ENCODE measurements around the gene KYNU.

KYNU gene

GRCh38 chr2:142918624-142919023, 41.2 kb downstream of the KYNU start:
- Histone ChIP-seq H3K27ac (ENCODE audit: low read depth, low read length) (no peak overlapping the region), H3K4me2 (ENCODE audit: low read length) (no peak overlapping the region), H3K18ac (ENCODE audit: low read length) (no peak overlapping the region), H2AK5ac (ENCODE audit: low read length) (no peak overlapping the region), H2BK120ac (ENCODE audit: insufficient read depth, low read length, poor library complexity) (no peak overlapping the region), H4K8ac (ENCODE audit: low read depth, low read length) (no peak overlapping the region), H4K91ac (ENCODE audit: low read depth, low read length) (no peak overlapping the region), H3K14ac (ENCODE audit: low read length) (no peak overlapping the region), H3K23ac (ENCODE audit: low read length) (no peak overlapping the region), H3K4me3 (ENCODE audit: low read depth, low read length) (no peak overlapping the region), H3K36me3 (ENCODE audit: control insufficient read depth in 1 of 2, insufficient read depth in 2 of 2, low read length in 2 of 2) (no peaks in the 10 kb centered on the region), H3K79me1 (ENCODE audit: low read length) (no peaks in the 10 kb centered on the region), H3K4ac (ENCODE audit: low read depth, low read length) (no peak overlapping the region), H4K12ac (ENCODE audit: low read depth, low read length) (no peak overlapping the region), H3K27me3 (ENCODE audit: insufficient read depth, low read length) (no peaks in the 10 kb centered on the region), H3K9me3 (ENCODE audit: insufficient read depth, low read depth, low read length) (no peaks in the 10 kb centered on the region), H2BK5ac (ENCODE audit: low read depth, low read length, poor library complexity) (no peak overlapping the region), H3K9ac (ENCODE audit: low read length) (no peak overlapping the region), H2BK12ac (ENCODE audit: low read length) (no peak overlapping the region), H3K4me1 (ENCODE audit: control insufficient read depth in 1 of 2, insufficient read depth in 2 of 2, low read length in 2 of 2) (no peaks in the 10 kb centered on the region), H3K79me2 (ENCODE audit: control insufficient read depth, insufficient read depth, low read length, poor library complexity) (no peaks in the 10 kb centered on the region), H2AFZ (ENCODE audit: insufficient read depth, low read length, poor library complexity) (no peak overlapping the region)
- no peak for DNase-seq

GRCh38 chr2:142920571-142920970, 43.1 kb downstream of the KYNU start:
- H3K36me3 ChIP-seq (ENCODE audit: control insufficient read depth in 1 of 2, insufficient read depth in 2 of 2, low read length in 2 of 2): no peaks in the 10 kb centered on the region
- H4K12ac ChIP-seq (ENCODE audit: low read depth, low read length): no peak overlapping the region
- H3K27ac ChIP-seq (ENCODE audit: low read depth, low read length): no peak overlapping the region
- H2AK5ac ChIP-seq (ENCODE audit: low read length): no peak overlapping the region
- no peak overlapping the region for H3K4ac ChIP-seq (ENCODE audit: low read depth, low read length)
- DNase-seq: no peak
- H3K4me3 ChIP-seq (ENCODE audit: low read depth, low read length): no peak overlapping the region
- no peak overlapping the region for H3K9ac ChIP-seq (ENCODE audit: low read length)
- no peak overlapping the region for H2BK120ac ChIP-seq (ENCODE audit: insufficient read depth, low read length, poor library complexity)
- no peak overlapping the region for H2BK5ac ChIP-seq (ENCODE audit: low read depth, low read length, poor library complexity)
- no peak overlapping the region for H3K4me2 ChIP-seq (ENCODE audit: low read length)
- H3K79me1 ChIP-seq (ENCODE audit: low read length): no peaks in the 10 kb centered on the region
- no peaks in the 10 kb centered on the region for H3K79me2 ChIP-seq (ENCODE audit: control insufficient read depth, insufficient read depth, low read length, poor library complexity)
- no peak overlapping the region for H4K8ac ChIP-seq (ENCODE audit: low read depth, low read length)
- no peak overlapping the region for H3K18ac ChIP-seq (ENCODE audit: low read length)
- no peak overlapping the region for H2AFZ ChIP-seq (ENCODE audit: insufficient read depth, low read length, poor library complexity)
- no peak overlapping the region for H3K23ac ChIP-seq (ENCODE audit: low read length)
- H2BK12ac ChIP-seq (ENCODE audit: low read length): no peak overlapping the region
- H3K9me3 ChIP-seq (ENCODE audit: insufficient read depth, low read depth, low read length): no peaks in the 10 kb centered on the region
- no peaks in the 10 kb centered on the region for H3K27me3 ChIP-seq (ENCODE audit: insufficient read depth, low read length)
- no peak overlapping the region for H4K91ac ChIP-seq (ENCODE audit: low read depth, low read length)
- no peaks in the 10 kb centered on the region for H3K4me1 ChIP-seq (ENCODE audit: control insufficient read depth in 1 of 2, insufficient read depth in 2 of 2, low read length in 2 of 2)
- no peak overlapping the region for H3K14ac ChIP-seq (ENCODE audit: low read length)
- WGBS (ENCODE audit: extremely low coverage, insufficient coverage, insufficient read length): no CpG with 5 or more reads among the region's 3 CpGs

- Histone ChIP-seq H3K4ac (ENCODE audit: low read depth, low read length) (no peak overlapping the region), H3K9ac (ENCODE audit: low read length) (no peak overlapping the region), H3K27me3 (ENCODE audit: insufficient read depth, low read length) (no peaks in the 10 kb centered on the region), H2AK5ac (ENCODE audit: low read length) (no peak overlapping the region), H4K91ac (ENCODE audit: low read depth, low read length) (no peak overlapping the region), H3K4me2 (ENCODE audit: low read length) (no peak overlapping the region), H3K4me1 (ENCODE audit: control insufficient read depth in 1 of 2, insufficient read depth in 2 of 2, low read length in 2 of 2) (no peaks in the 10 kb centered on the region), H2BK12ac (ENCODE audit: low read length) (no peak overlapping the region), H3K79me2 (ENCODE audit: control insufficient read depth, insufficient read depth, low read length, poor library complexity) (no peaks in the 10 kb centered on the region), H3K18ac (ENCODE audit: low read length) (peak overlapping the region; percentile 53), H3K4me3 (ENCODE audit: low read depth, low read length) (no peak overlapping the region), H3K9me3 (ENCODE audit: insufficient read depth, low read depth, low read length) (no peaks in the 10 kb centered on the region), H3K27ac (ENCODE audit: low read depth, low read length) (no peak overlapping the region), H2AFZ (ENCODE audit: insufficient read depth, low read length, poor library complexity) (no peak overlapping the region), H3K79me1 (ENCODE audit: low read length) (no peaks in the 10 kb centered on the region), H4K8ac (ENCODE audit: low read depth, low read length) (no peak overlapping the region), H2BK120ac (ENCODE audit: insufficient read depth, low read length, poor library complexity) (no peak overlapping the region), H4K12ac (ENCODE audit: low read depth, low read length) (no peak overlapping the region), H2BK5ac (ENCODE audit: low read depth, low read length, poor library complexity) (no peak overlapping the region), H3K14ac (ENCODE audit: low read length) (no peak overlapping the region), H3K23ac (ENCODE audit: low read length) (no peak overlapping the region), H3K36me3 (ENCODE audit: control insufficient read depth in 1 of 2, insufficient read depth in 2 of 2, low read length in 2 of 2) (no peaks in the 10 kb centered on the region)
- no CpG with 5 or more reads among the region's 4 CpGs for WGBS (ENCODE audit: extremely low coverage, insufficient coverage, insufficient read length)
- no peak for DNase-seq
Observed at GRCh38 chr2:142926445-142926844, 49.0 kb downstream of the KYNU start.

GRCh38 chr2:142930835-142931398, 53.5 kb downstream of the KYNU start:
- H3K4me1 ChIP-seq (ENCODE audit: control insufficient read depth in 1 of 2, insufficient read depth in 2 of 2, low read length in 2 of 2): no peaks in the 10 kb centered on the region
- H4K8ac ChIP-seq (ENCODE audit: low read depth, low read length): no peak overlapping the region
- H4K12ac ChIP-seq (ENCODE audit: low read depth, low read length): no peak overlapping the region
- no peak overlapping the region for H3K9ac ChIP-seq (ENCODE audit: low read length)
- H3K79me2 ChIP-seq (ENCODE audit: control insufficient read depth, insufficient read depth, low read length, poor library complexity): no peaks in the 10 kb centered on the region
- no peak overlapping the region for H2BK5ac ChIP-seq (ENCODE audit: low read depth, low read length, poor library complexity)
- H3K27ac ChIP-seq (ENCODE audit: low read depth, low read length): no peak overlapping the region
- H4K91ac ChIP-seq (ENCODE audit: low read depth, low read length): no peak overlapping the region
- H3K9me3 ChIP-seq (ENCODE audit: insufficient read depth, low read depth, low read length): no peaks in the 10 kb centered on the region
- no peak overlapping the region for H2BK12ac ChIP-seq (ENCODE audit: low read length)
- no peak overlapping the region for H2AK5ac ChIP-seq (ENCODE audit: low read length)
- no peak overlapping the region for H3K4ac ChIP-seq (ENCODE audit: low read depth, low read length)
- H3K4me2 ChIP-seq (ENCODE audit: low read length): no peak overlapping the region
- H3K14ac ChIP-seq (ENCODE audit: low read length): no peak overlapping the region
- no peak overlapping the region for H3K4me3 ChIP-seq (ENCODE audit: low read depth, low read length)
- H3K23ac ChIP-seq (ENCODE audit: low read length): no peak overlapping the region
- no peak overlapping the region for H2BK120ac ChIP-seq (ENCODE audit: insufficient read depth, low read length, poor library complexity)
- no peaks in the 10 kb centered on the region for H3K27me3 ChIP-seq (ENCODE audit: insufficient read depth, low read length)
- DNase-seq: peak; percentile 96
- whole genome bisulfite sequencing (ENCODE audit: extremely low coverage, insufficient coverage, insufficient read length): no CpG with 5 or more reads among the region's 22 CpGs
- H2AFZ ChIP-seq (ENCODE audit: insufficient read depth, low read length, poor library complexity): no peak overlapping the region
- H3K36me3 ChIP-seq (ENCODE audit: control insufficient read depth in 1 of 2, insufficient read depth in 2 of 2, low read length in 2 of 2): no peaks in the 10 kb centered on the region
- no peak overlapping the region for H3K18ac ChIP-seq (ENCODE audit: low read length)
- no peaks in the 10 kb centered on the region for H3K79me1 ChIP-seq (ENCODE audit: low read length)
